GM19452 (cell line): ENCODE data around the gene ADCY7.
"Not testable (repeated sequence)": the region's sequence is repeated elsewhere in the genome, so short reads cannot be mapped to it uniquely, and the experiment has no call there.

Experiments used
- ATAC-seq: cut with Tn5 transposase; IDR thresholded peaks from one replicate; pipeline ENCODE4 v1.9.1; 2021; ENCODE audit not compliant: unreplicated experiment

ADCY7 gene

DNA sequence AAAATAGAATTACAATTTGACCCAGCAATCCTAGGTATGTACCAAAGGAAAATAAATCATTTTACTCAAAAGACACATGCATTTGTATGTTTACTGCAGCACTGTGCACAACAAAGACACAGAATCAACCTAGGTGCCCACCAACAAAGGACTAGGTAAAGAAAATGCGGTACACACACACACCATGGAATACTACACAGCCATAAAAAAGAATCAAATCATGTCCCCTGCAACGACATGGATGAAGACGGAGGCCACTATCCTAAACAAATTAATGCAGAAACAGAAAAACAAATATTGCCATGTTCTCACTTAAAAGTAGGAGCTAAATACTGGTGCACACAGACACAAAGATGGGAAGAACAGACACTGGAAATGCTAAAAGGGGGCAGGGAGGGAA, 66.2 kb downstream of the ADCY7 start:
- ATAC-seq, result no peak

DNA sequence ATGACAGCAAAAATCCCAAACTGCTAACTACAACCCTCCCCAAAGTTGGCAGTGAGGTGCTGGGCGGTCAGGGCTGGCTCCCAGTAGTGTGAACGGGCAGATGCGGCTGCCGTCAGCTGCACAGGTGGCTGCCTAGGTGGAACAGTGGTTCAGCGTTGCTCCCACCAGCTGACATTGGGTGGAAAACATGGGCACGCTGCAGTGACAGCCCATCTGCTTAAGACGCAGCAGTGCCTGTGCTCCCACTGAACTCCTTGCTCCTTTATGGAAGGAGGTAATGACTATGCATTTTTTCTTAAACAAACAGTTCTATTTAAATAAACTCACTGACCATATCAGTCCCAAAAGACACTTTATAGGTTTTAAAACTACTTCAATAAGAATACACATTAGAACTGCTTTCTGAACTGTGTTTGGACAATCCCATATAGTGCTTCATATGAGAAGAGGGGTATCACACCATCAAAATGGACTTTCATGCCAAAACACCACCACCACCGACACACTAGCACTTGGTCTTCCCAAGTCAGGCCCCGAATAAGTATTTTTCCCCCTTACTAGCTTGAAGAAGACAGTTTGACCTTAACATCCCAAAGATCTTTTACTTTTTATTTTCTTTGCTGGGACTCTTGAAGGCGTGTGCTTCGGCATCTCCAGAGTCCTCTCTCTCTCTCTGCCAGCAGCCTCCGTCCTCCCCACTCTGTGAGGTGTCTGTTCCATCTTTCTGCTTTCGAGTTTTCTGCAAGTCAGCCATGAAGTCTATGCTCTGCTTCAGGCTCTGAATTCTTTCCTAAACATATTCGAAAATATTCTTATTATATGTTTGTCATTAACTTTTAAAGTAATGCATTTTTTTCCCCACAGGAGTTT, 68.0 kb downstream of the ADCY7 start:
- ATAC-seq, result no peak

DNA sequence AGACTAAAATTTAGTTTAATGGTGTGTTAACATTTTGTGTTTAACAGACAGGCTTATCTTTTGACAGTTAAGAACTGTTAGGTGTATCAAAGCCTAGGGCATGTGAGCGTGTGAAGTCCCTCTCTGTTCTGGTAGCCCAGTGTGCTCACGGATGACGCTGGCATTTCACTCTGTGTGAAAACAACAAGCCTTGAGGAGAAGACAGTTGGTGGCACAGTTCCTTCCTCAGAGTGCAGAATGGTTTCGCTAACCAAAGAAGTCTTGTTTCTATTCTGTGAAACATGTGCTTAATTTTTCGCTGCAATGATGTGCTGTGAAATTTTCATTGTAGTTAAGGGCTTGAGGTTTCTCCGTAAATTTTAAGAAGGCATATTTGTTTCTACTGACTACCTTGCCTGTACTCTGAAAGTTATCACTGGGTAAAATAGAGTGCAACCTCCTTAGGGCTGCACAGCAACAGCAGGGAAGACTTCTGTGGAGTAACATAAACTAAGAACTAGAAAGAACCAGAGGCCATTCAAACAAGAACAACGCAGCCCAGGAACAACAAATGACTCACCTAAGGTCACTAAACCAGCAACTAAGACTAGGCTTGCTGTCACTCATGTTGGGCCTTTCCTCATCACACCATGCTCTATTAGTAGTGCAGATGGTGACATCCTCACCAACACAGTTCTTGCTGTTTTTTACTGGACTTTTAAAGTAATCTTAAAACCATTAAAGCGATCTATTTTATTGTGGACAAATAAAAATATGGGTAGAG, 69.0 kb downstream of the ADCY7 start:
- ATAC-seq, result peak; percentile 77

DNA sequence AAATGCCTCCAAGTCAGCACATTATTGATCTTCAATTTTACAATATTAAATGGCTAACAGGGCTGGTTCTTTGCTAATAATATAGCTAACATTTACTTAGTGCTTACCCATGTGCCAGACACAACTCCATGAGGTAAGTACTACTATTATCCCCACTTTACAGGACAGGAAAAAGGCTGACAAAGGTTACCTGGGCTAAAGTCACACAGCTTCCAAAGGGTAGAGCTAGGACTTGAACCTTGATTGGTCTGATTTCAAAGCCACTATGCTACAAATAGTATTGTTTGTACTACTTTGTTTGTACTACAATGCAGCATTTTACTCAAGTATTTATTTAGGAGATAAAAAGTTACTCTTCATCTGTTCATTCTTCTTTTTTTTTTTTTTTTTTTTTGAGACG, 70.5 kb downstream of the ADCY7 start:
- no peak for ATAC-seq

DNA sequence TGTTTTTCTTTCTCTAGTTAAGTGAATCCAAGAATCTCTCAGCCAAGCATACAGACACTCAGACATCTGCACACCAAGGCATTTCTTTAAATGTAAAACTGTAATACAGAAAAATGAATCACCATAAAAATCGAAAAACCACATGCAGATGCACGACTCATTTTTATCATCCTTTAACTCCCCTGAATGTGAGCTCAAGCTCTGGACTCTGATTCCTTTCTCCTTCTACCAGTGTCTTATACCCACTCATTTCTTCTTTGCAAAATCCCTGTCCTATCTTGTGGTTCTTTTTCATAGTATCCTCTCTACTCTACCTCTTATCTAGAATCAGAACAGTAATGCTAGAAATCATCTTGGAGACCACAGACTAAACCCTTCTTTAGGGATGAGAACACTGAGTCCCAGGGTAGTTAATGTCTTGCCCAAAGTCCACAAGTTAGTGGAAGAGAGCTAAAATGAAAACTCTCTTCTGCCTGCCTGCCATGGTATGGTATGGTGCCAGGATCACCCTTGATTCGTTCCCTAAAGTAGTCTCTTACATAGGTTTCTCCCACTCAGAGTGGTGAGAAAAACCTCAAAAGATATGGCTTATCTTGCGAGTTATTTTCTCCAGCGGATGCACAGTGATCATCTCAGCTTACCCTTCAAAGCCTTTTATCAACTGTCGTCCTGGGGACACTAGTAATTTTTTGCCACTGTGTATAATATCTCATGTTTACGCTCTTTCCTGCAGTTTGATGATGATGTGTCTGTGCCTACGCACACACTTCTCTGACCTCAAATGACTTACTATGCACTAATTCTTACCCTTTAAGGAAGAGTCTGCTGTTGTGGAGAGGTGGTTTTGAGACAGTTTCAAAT, 72.2 kb downstream of the ADCY7 start:
- ATAC-seq, result no peak

DNA sequence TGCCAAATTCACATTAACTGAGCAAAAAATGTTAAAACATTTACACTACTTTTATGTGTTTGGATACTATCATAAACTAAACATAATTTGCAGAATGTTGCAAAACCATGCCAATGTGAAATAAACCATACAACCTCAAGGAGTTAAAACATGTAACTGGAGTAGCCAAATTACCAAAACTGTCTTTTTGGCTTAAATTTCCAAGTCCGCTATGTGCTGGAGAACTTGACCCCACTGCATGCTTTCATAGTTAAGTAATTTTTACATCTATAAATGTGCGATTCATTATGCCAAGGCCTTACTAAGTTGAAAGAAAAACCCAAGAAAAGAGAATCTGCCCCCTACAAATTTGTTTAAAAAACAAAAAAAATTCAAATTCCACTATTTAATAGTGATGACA, 74.2 kb downstream of the ADCY7 start:
- ATAC-seq, result no peak

DNA sequence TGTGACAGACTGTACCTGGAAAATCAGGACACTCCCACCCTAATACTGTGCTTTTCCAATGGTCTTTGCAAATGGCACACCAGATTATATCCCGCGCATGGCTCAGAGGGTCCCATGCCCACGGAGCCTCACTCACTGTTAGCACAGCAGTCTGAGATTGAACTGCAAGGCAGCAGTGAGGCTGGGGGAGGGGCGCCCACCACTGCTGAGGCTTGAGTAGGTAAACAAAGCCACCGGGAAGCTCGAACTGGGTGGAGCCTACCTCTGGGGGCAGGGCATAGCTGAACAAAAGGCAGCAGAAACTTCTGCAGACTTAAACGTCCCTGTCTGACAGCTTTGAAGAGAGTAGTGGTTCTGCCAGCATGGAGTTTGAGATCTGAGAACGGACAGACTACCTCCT, 77.2 kb downstream of the ADCY7 start:
- not testable (repeated sequence) for ATAC-seq

DNA sequence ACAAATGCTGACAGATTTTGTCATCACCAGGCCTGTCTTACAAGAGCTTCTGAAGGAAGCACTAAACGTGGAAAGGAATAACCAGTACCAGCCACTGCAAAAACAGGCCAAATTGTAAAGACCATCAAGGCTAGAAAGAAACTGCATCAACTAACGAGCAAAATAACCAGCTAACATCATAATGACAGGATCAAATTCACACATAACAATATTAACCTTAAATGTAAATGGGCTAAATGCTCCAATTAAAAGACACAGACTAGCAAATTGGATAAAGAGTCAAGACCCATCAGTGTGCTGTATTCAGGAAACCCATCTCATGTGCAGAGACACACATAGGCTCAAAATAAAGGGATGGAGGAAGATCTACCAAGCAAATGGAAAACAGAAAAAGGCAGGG, 78.9 kb downstream of the ADCY7 start:
- ATAC-seq, result not testable (repeated sequence)

DNA sequence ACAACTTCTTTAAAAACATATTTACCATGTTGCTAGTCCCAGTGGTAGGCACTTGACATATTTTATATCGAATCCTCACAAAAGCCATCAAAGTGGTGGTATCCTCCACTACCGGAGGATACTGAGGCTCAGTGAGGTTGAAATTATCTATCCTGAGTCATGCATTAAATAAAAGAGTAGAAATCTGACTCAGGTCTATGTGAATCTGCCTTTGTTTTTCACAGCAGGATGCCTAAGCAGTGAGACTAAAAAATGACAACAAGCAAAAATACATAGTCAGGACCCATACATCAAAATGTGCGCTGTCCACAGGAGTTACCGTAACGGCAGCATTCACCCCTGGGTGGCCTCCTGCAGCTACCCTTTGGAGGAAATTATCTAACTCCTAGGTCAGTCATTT, 84.8 kb downstream of the ADCY7 start:
- no peak for ATAC-seq

DNA sequence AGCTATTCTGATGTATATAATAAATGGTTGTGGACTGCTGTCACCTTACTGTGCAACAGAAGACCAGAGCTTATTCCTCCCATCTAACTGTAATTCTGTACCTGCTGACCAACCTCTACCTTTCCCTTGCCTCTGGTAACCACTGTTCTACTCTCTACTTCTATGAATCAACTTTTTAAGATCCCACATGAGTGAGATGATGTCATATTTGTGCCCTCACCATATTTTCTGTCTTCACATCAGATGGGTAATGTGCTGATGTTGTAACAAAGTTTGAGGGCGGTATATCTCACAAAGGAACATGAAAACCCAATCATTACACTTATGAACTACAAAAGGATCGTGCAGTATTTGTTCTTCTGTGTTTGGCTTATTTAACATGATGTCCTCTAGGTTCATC, 85.6 kb downstream of the ADCY7 start:
- ATAC-seq, result no peak

DNA sequence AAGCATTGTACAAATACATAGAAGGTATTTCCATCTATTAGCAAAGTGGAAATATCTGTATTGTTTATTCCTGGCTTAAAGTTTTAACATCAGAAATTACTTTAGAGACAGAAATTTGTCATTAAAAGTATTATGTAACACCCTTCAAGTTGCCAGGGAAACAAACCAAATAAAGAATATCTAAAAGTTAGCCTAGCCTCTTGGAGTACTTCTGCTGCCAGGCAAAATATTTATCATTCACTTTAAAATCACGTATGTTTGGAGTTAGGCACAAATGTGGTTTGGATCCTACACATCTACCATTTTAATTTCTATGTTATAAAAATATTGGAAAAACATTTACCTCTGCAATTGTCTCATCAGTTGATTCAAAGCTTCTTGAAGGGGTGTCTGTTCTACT, 87.7 kb downstream of the ADCY7 start:
- ATAC-seq, result no peak

DNA sequence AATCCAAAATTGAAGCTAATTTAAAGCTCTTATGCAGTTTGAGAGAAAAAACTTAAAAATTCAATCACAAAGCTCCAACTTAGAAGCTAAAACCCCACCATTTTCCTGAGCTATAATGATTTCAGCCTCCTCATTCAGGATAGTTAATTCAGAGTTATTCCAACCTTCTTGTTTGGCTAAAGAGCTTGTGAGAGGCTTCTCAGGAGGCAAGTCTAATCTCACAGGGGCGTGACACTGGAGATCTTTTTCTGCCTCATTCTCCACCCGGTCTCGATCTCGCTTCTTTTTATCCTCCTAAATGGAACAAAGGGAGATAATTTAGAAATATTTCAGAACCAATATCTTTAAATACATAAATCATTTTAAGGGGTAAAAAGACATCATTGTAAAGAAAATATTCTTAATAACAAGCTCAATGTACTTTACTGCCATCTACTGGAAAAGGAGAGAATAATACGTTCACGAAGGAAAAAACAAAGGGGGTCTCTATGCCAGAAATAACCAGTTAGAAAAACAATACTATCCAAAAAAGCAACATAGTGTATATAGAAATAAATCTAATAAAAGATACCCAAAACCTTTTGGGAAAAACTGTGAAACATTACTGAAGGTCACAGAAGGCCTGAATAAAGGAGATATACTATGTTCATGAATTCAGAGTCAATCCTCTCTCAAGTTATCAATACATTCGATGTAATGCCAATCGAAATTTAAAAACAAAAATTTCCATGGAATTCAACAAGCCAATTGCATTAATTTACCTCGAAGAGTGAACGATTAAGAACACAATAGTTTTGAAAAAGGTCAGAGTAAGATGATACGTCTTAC, 88.5 kb downstream of the ADCY7 start:
- no peak for ATAC-seq

DNA sequence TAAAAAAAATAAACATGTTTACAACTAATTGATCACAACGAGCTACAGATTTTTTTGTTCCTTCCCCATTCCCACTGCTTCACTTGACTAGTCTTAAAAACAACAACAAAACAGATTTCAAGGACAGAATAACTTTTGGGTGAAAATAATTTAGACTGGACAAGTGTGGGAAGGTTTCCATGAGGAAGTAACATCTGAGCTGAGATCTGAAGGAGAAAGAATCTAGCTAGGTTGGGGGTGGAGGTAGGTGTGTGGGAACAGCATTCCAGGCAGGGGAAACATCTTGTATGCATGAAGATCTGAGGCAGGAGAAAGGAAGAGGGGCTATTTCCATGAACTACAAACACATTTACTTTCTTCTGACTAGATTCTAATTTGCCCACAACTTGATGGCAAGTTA, 93.3 kb downstream of the ADCY7 start:
- ATAC-seq, result no peak

DNA sequence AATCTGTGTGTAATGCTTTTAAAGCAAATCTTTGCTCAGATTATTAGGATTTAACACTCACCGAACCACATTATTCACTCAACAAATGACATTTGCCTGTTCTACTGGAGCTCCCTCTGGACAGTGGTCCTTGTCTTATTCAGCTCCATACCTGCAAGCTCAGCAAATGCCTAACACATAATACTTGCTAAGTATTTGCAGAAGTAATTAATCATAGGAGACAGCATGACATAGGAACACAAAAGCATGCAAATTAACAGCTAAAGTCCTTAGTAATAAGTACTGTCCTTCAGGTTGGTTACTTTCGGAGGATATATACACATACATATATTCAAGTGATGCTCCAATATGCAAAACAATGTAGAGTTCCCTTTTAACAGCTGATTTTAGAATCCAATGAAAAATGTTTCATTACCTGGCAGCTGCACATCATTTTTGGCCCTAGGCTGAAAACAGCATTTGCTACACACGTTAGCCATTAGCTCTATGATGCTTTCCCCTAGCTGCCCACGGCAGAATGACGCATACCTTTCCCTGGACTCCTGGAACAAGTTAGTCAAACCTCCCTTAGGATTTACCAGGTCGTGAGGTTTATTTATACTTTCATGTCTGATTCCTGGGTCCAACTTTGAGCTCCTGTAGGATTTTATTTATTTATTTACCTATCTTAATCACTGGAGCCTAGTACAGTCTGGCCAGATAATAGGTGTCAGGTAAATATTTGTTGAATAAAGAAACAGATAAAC, 93.9 kb downstream of the ADCY7 start:
- ATAC-seq, result no peak

DNA sequence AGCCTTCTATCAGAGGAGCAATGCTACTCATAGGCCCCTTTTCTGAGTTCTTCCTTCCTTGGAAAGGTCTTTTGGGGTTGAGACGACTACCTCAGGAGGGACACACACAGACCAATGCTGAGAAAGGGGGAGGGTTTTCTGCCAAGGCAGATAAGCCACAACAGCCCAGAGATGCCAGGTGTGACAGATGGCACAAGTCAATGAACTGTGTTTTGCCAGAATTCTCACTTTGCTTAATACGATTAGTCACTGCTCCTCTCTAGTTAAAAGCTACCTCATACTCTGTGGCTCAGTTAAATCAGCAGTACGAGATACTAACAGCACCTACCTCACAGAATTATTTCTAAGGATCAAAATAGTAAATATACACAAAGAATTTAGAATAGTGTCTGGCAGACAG, 94.4 kb downstream of the ADCY7 start:
- ATAC-seq, result no peak

DNA sequence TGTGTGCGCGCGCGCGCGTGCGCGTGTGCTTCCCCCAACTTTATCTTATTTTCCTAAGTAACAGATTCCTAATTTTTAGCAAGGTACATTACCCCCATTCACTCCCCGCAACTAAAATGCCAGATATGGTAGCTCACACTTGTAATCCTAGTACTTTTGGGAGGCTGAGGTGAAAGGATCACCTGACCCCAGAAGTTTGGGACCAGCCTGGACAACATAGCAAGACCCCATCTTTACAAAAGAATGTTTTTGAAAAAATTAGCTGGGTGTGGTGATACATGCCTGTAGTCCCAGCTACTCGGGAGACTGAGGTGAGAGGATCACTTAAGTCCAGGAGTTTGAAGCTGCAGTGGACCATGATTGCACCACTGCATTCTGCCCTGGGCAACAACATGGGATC, 97.3 kb downstream of the ADCY7 start:
- ATAC-seq, result no peak

DNA sequence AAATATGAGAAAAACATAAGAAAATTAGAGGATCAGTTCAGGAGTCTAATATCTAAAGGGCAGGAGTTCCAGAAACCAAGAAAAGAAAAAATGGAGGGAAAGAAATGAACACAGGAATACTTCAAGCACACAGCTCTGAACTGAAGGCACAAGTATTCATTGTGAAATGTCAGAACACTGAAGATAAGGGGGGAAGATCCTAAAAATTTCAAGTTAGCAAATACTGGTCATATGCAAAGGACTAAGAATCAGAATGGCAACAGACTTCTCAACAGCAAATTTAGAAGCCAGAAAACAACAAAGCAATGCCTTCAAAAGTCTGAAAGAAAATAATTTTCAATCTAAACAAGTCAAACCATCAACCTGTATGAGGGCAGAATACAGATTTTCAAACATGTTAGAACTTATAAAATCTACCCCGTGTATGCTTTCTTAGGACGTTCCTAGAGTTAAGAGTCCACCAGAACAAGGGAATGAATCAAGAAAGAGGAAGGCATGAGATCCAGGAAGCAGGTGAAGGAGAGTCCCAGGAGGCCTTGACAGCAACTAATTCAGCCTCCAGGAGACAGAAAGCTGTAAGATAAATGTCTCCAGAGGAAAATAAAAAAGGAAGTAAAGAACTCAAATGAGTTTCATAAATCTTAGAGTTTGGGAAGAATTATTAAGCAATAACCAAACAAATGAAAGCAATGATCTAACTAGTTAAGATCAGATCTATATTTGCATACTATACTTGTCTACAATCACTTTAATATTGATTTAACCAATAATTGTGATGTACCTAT, 99.6 kb downstream of the ADCY7 start:
- no peak for ATAC-seq
